ENCODE results near the gene ZNF506. TPM values are rescaled to one million over a fixed set of nuclear protein-coding genes. Genes with fewer than 3 reads are reported as not detected.
"Not testable (repeated sequence)": the region's sequence is repeated elsewhere in the genome, so short reads cannot be mapped to it uniquely, and the experiment has no call there.

ZNF506 gene
- total RNA-seq, 1 donor = 7.1 TPM

DNA sequence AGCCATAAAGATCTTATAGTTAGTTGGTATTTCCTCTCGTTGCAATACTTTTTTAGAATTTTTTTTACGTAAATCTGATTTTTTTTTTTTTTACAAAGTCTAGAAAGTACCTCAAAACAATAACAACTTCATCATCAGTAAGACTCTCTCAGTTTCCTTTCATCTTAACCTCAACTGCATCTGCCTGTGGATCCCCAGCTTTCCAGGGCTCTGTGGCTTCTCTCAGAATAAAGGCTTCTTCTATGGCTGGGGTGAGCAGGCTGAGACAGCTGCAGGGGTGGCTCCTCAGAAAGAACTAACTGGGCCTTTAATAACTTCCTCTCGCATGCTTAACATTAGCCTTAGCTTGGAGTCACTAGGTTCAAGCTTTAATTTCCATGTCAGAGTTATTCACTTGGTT, 4.2 kb downstream of the ZNF506 start:
- DNase-seq (ENCODE audit: low read depth) = no peak
- no peak overlapping the region for H3K4me3 ChIP-seq (ENCODE audit: low read depth, low read length)
- TF ChIP-seq, protein P1, sequence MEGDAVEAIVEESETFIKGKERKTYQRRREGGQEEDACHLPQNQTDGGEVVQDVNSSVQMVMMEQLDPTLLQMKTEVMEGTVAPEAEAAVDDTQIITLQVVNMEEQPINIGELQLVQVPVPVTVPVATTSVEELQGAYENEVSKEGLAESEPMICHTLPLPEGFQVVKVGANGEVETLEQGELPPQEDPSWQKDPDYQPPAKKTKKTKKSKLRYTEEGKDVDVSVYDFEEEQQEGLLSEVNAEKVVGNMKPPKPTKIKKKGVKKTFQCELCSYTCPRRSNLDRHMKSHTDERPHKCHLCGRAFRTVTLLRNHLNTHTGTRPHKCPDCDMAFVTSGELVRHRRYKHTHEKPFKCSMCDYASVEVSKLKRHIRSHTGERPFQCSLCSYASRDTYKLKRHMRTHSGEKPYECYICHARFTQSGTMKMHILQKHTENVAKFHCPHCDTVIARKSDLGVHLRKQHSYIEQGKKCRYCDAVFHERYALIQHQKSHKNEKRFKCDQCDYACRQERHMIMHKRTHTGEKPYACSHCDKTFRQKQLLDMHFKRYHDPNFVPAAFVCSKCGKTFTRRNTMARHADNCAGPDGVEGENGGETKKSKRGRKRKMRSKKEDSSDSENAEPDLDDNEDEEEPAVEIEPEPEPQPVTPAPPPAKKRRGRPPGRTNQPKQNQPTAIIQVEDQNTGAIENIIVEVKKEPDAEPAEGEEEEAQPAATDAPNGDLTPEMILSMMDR (IDR thresholded peaks at IDR 0.05; ENCODE audit: insufficient read depth, low read length) = no peak

DNA sequence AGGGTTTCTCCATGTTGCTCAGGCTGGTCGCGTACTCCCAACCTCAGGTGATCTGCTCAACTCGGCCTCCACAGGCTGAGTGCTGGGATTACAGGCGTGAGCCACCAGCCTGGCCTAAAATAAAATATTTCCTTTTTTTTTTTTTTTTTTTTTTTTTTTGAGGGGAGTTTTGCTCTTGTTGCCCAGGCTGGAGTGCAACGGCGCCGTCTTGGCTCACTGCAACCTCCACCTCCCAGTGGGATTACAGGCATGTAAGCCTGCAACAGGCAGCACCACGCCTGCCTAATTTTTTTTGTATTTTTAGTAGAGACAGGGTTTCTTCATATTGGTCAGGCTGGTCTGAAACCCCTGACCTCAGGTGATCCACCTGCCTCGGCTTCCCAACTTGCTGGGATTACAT, 4.9 kb downstream of the ZNF506 start:
- H3K4me3 ChIP-seq (ENCODE audit: low read depth, low read length) = no peak overlapping the region
- DNase-seq (ENCODE audit: low read depth) = no peak

DNA sequence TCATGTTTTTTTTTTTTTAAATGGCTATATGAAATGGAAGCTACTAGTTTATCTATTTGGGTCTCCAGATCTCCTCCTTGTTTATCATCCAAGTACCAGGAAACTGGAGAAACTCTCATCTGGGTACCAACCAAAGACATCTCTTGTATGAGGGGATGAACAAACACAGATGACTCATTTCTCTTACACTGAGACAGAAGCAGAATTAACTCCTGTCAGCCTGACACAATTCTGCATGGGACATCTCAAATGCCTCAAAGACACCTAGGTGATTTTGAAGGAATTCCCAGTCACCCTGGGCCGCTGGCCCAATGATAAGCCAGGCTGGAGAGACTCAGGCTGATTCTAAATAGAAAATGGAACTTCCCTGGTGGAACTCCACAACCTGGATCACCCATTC, 9.6 kb downstream of the ZNF506 start:
- not testable (repeated sequence) for DNase-seq (ENCODE audit: low read depth); H3K4me3 ChIP-seq (ENCODE audit: low read depth, low read length)

More for the DNA sequence above, 4.9 kb downstream of the ZNF506 start:
- TF ChIP-seq, protein P1 (IDR thresholded peaks at IDR 0.05; ENCODE audit: insufficient read depth, low read length) = no peak

DNA sequence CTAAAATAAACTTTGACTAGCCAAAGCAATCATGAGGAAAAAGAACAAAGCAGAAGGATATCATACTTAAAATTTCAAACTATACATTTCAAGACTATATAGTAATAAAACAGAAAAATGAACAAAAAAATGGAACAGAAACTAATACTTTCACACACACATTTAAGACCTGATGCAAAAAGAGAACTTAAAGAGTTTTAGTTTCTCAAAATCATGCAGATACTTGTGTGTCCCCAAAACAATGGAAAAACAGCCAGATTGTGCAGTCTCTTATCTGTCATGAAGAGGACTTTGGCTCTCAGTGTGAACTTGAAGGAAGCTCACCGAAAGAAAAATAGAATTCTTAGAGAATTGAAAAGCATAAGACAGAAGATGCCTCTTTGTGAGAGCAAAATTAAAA, 16.1 kb downstream of the ZNF506 start:
- no peak overlapping the region for H3K4me3 ChIP-seq (ENCODE audit: low read depth, low read length)
- TF ChIP-seq, protein P1 (IDR thresholded peaks at IDR 0.05; ENCODE audit: insufficient read depth, low read length) = no peak
- DNase-seq (ENCODE audit: low read depth) = no peak

DNA sequence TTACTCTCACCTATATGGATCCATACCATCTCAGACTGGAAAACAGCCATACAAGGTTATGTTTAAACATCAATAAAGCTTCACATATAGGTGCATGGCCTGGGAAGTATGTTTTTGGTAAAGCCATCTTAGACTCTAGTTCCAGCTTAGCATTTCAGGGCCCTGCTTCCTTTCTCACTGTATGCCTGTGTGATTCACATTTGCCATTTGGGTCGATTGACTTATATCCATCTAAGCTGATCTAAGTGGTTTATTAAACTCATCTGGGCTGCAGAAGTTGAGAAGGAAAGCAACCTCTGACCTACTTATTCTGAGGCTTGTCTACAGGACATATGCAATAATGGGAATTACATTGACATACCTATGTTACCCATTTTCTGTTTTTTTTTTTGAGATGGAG, 33.5 kb downstream of the ZNF506 start:
- no peak overlapping the region for H3K4me3 ChIP-seq (ENCODE audit: low read depth, low read length)
- TF ChIP-seq, protein P1 (IDR thresholded peaks at IDR 0.05; ENCODE audit: insufficient read depth, low read length) = no peak
- no peak for DNase-seq (ENCODE audit: low read depth)

DNA sequence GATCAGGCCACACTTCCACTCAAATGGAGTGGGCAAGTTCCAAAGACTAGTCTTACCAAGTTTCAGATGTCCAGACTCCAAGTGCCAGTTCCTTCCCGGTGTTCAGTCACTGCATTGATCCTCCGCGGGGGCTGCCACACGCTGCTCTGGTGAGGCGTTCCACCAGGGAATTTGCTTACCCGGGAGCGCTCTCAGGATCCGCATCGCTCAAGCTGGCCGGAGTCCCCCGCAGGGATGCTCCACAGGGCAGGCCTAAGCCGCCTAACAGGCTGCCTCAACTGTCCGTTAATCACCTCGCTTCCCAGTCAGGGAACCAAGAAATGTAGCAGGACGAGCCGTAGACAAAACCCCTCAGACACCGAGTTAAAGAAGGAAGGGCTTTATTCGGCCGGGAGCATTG, 36.1 kb downstream of the ZNF506 start:
- DNase-seq (ENCODE audit: low read depth); H3K4me3 ChIP-seq (ENCODE audit: low read depth, low read length): not testable (repeated sequence)

DNA sequence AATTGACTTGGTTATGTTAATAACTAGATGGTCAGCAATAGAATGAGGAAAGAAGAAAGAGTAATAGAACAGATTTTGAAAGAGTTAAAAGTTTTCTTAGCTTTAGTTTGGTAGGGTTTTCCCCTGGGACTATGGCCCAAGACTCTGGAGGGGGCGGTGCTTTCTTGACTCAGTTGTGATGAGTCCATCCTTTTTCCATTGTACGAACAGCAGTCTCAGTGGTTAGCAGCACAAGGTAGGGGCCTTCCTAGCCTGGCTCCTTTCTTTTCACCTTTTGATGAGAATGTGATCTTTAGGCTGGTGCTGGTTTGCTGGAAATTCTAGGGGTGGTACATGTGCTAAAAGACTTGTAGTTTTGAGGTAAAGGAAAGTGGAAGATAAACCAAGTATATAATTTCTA, 38.8 kb downstream of the ZNF506 start:
- no peak for DNase-seq (ENCODE audit: low read depth)
- TF ChIP-seq, protein P1 (IDR thresholded peaks at IDR 0.05; ENCODE audit: insufficient read depth, low read length) = no peak
- H3K4me3 ChIP-seq (ENCODE audit: low read depth, low read length) = no peak overlapping the region

DNA sequence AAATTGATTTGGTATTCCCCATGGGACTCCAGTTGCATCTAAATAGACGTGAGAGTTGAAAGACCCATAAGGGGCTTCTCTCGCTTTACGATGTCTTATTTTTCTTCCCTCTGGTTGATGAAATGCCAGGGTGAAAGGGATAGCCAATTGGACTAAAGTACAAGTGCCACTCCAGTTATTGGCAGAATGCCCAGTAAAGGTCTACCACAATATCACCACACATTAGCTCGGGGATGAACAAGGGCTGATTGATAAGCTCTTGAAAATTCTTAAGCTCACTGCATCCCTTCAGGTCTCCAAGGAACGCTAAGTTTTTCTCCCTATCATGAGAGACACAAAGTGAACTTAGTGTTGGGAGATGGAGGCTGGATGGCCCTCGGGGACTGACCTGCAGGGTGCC, 39.8 kb downstream of the ZNF506 start:
- H3K4me3 ChIP-seq (ENCODE audit: low read depth, low read length); DNase-seq (ENCODE audit: low read depth): not testable (repeated sequence)

DNA sequence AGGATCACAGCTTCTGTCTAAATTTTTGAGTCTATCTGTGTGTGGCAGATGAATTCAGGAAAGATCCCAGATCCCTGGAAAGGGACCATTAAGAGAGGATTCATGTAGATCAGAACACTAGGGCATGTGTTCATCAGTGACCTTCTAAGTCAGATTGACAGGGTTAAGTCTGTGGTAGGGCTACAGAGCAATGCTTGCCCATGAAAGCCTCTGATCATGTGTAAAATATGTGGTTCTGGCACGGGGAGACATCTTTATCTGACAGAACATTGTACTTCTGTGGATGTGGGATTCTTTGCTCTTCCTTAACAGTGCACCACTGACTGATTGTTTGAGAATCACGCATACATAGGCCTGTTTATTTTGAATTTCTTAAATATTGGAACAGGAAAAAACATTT, 42.9 kb downstream of the ZNF506 start:
- TF ChIP-seq, protein P1 (IDR thresholded peaks at IDR 0.05; ENCODE audit: insufficient read depth, low read length) = no peak
- no peak for DNase-seq (ENCODE audit: low read depth)
- H3K4me3 ChIP-seq (ENCODE audit: low read depth, low read length) = no peak overlapping the region
